ENCODE results near the gene SGCA. TPM values are rescaled to one million over a fixed set of nuclear protein-coding genes. Genes with fewer than 3 reads are reported as not detected.

The SGCA gene
- total and polyA plus RNA-seq, 2 experiments from 2014 or later, result 0.19 TPM; not detected in 1

GRCh38 chr17:50167371-50167770, 1.6 kb downstream of the SGCA start:
- Mint-ChIP-seq H3K4me3 (no peak overlapping the region), H3K27me3 (ENCODE audit: insufficient read depth, low read depth, poor library complexity) (peaks cover 17% of the 10 kb centered on the region), H3K36me3 (ENCODE audit: low read depth) (no peaks in the 10 kb centered on the region), H3K9me3 (no peaks in the 10 kb centered on the region; the same call in 2 of the 3 replicates), H3K4me1 (peaks cover 21% of the 10 kb centered on the region), H3K27ac (no peak overlapping the region)
- Histone ChIP-seq H3K79me2 (replicated peaks; ENCODE audit: insufficient read depth) (no peaks in the 10 kb centered on the region), H3K27me3 (ENCODE audit: insufficient read depth) (peaks cover 3% of the 10 kb centered on the region; the same call in 1 of the 2 replicates), H3K36me3 (ENCODE audit: insufficient read depth) (no peaks in the 10 kb centered on the region), H4K20me1 (replicated peaks; ENCODE audit: insufficient read depth) (no peaks in the 10 kb centered on the region), H3F3A (replicated peaks; ENCODE audit: low read depth) (no peaks in the 10 kb centered on the region; the same call in 1 of the 2 replicates), H3K4me2 (no peak overlapping the region), H3K4me1 (ENCODE audit: insufficient read depth) (peaks cover under 1% of the 10 kb centered on the region; the same call in 1 of the 2 replicates), H3K27ac (ENCODE audit: low read depth) (no peak overlapping the region), H3K9me2 (ENCODE audit: insufficient read depth) (no peaks in the 10 kb centered on the region), H2AFZ (0 out of 2 replicates have a peak overlapping the region, but pooled peaks have one; percentile 56), H3K4me3 (no peak overlapping the region)
- no peak for TF ChIP-seq ZNF114 (CRISPR knock-in tag; IDR thresholded peaks at IDR 0.05)
- no peak for TF ChIP-seq STAT1 (IDR thresholded peaks at IDR 0.05; ENCODE audit: unreplicated experiment)
- no peak for TF ChIP-seq POLR2AphosphoS5 (IDR thresholded peaks at IDR 0.05; ENCODE audit: low read depth)
- TF ChIP-seq CTCF (conservative IDR thresholded peaks at IDR 0.05; ENCODE audit: low read depth in 2 of 2), result no peak
- no peak for TF ChIP-seq REST (IDR thresholded peaks at IDR 0.05; ENCODE audit: unreplicated experiment)
- no peak for TF ChIP-seq CREB1 (CRISPR knock-in tag; IDR thresholded peaks at IDR 0.05; ENCODE audit: low read depth)
- TF ChIP-seq JUNB (IDR thresholded peaks at IDR 0.05; ENCODE audit: unreplicated experiment), result no peak
- no peak for TF ChIP-seq EZH2phosphoT487 (IDR thresholded peaks at IDR 0.05; ENCODE audit: unreplicated experiment)
- TF ChIP-seq ZNF462 (CRISPR knock-in tag; IDR thresholded peaks at IDR 0.05), result no peak
- TF ChIP-seq ETS1 (IDR thresholded peaks at IDR 0.05), result no peak
- no peak for TF ChIP-seq EZH2 (IDR thresholded peaks at IDR 0.05; ENCODE audit: low read depth, unreplicated experiment)
- TF ChIP-seq ZNF331 (CRISPR knock-in tag; IDR thresholded peaks at IDR 0.05; ENCODE audit: low read depth), result no peak
- ATAC-seq (no peak), DNase-seq (ENCODE audit: low spot score) (no peak)

Data from GM23338 (cell line).